LNCAP (cell line): ENCODE measurements around the gene OARD1.
A peak's percentile ranks its signal among the peaks of the same experiment; 100 is the strongest.

Experiments
- CTCF ChIP-seq: fragments of 450-650 bp; IDR thresholded peaks from 2 replicates; pipeline ENCODE4 v1.5.1; 2017; ENCODE audit warnings: mild to moderate bottlenecking

OARD1 gene

GRCh38 chr6:41097467-41098090, 25.4 kb upstream of the OARD1 start:
- no peak for TF ChIP-seq CTCF

GRCh38 chr6:41093729-41094128, 21.6 kb upstream of the OARD1 start:
- TF ChIP-seq CTCF = no peak

- TF ChIP-seq CTCF = peak; percentile 34; the same call in 1 of the 2 replicates
Measured at GRCh38 chr6:41092421-41093140, 20.4 kb upstream of the OARD1 start.

GRCh38 chr6:41090841-41091761, 18.9 kb upstream of the OARD1 start:
- no peak for TF ChIP-seq CTCF

- TF ChIP-seq CTCF = no peak
Measured at GRCh38 chr6:41088451-41088850, 16.3 kb upstream of the OARD1 start.

- no peak for TF ChIP-seq CTCF
Measured at GRCh38 chr6:41085182-41085581, 13.0 kb upstream of the OARD1 start.

GRCh38 chr6:41083072-41083471, 10.9 kb upstream of the OARD1 start:
- TF ChIP-seq CTCF = no peak
